Testis (tissue), 2 donors: ENCODE results near the gene ARHGEF25.

Experiments used
- POLR2A ChIP-seq: fragments of 450-650 bp; IDR thresholded peaks from one replicate; pipeline ENCODE4 v1.6.1; 2017; ENCODE audit warnings: antibody characterized with exemption, mild to moderate bottlenecking, moderate library complexity
- TF ChIP-seq, protein P1 (sequence below), 3 experiments: fragments of 450-650 bp in 2 of 3; fragments of 200-600 bp in 1 of 3; sonication (generic) in 1 of 3; IDR thresholded peaks; one replicate each; pipeline ENCODE4 v1.5.1; 2016 to 2019; ENCODE audit warnings: antibody characterized with exemption in 3 of 3, mild to moderate bottlenecking in 2 of 3, moderate library complexity in 1 of 3

DNA sequence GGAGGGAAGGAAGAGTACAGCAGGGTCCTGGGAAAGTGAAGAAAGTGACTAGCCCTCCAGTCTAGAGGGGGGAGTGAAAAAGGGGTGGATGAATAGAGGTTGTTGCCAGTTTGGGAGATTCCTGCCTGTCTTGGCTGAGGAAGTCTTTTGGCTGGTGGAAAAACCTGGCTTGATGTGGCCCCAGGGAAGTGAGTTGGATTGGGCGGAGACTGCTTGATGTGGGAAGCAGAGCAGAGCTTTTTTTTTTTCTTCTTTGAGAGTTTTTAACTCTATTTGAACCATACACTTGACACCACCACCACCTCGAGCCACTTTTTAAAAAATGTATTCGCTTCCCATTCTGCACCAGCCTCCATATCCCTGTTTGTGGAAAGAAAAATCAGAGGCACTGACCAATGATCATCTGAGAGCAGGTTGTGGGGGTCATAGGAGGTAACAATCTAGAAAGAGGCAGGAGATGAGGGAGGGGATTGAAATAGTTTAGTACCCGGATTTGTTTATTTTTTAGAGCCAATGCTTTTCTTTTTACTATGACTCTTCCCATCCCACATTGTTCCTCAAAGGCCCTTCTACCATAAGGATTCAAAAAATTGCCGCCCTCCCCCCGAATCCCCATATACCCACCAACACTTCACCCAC, 7.3 kb upstream of the ARHGEF25 start:
- no peak for TF ChIP-seq POLR2A
- TF ChIP-seq, protein P1, sequence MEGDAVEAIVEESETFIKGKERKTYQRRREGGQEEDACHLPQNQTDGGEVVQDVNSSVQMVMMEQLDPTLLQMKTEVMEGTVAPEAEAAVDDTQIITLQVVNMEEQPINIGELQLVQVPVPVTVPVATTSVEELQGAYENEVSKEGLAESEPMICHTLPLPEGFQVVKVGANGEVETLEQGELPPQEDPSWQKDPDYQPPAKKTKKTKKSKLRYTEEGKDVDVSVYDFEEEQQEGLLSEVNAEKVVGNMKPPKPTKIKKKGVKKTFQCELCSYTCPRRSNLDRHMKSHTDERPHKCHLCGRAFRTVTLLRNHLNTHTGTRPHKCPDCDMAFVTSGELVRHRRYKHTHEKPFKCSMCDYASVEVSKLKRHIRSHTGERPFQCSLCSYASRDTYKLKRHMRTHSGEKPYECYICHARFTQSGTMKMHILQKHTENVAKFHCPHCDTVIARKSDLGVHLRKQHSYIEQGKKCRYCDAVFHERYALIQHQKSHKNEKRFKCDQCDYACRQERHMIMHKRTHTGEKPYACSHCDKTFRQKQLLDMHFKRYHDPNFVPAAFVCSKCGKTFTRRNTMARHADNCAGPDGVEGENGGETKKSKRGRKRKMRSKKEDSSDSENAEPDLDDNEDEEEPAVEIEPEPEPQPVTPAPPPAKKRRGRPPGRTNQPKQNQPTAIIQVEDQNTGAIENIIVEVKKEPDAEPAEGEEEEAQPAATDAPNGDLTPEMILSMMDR (IDR thresholded peaks at IDR 0.05), result no peak
